K562 (cell line): ENCODE results near the gene FOXK2. TPM values are rescaled to one million over a fixed set of nuclear protein-coding genes. Genes with fewer than 3 reads are reported as not detected.

ENCODE experiments used
- CHD1 ChIP-seq: fragments of 200-600 bp; sonication (generic); IDR thresholded peaks from one replicate; pipeline ENCODE4 v1.6.1; 2012; ENCODE audit warnings: mild to moderate bottlenecking, moderate library complexity, low read length, inconsistent platforms
- ELF1 ChIP-seq: fragments of 200-800 bp; sonication (Bioruptor generic); IDR thresholded peaks from 2 replicates; pipeline ENCODE4 v1.6.1; 2016; ENCODE audit warnings: missing genetic modification characterization, missing compliant biosample characterization
- ESRRB ChIP-seq: fragments of 250-450 bp; sonication (Bioruptor Pico); IDR thresholded peaks from 2 replicates; pipeline ENCODE4 v1.5.0; 2020; ENCODE audit warnings: mild to moderate bottlenecking, moderate library complexity, borderline replicate concordance
- JUN ChIP-seq, 2 experiments: sonication (generic) in 1 of 2; formaldehyde crosslinking in 1 of 2; IDR thresholded peaks; 2 replicates each; pipeline versions ENCODE4 v1.6.1 to v1.8.0; 2012 to 2022; ENCODE audit warnings: borderline replicate concordance in 2 of 2, mild to moderate bottlenecking in 2 of 2, improper control_type of control experiment in 1 of 2, low read depth in 1 of 2, low read length in 1 of 2, missing genetic modification reagents in 1 of 2
- LCOR ChIP-seq: sonication (generic); formaldehyde crosslinking; IDR thresholded peaks from 2 replicates; pipeline ENCODE4 v1.8.0; 2022; ENCODE audit warnings: mild to moderate bottlenecking, missing genetic modification reagents
- MXI1 ChIP-seq: IDR thresholded peaks from 2 replicates; pipeline ENCODE4 v1.6.1; 2011; ENCODE audit warnings: low read depth, mild to moderate bottlenecking, improper control_type of control experiment, low read length
- NR4A1 ChIP-seq, 2 experiments: fragments of 250-450 bp in 1 of 2; fragments of 450-650 bp in 1 of 2; sonication (Bioruptor Pico) in 1 of 2; IDR thresholded peaks; 2 replicates each; pipeline versions ENCODE4 v1.4.0 to v1.6.1; 2016 to 2020; ENCODE audit warnings: mild to moderate bottlenecking in 2 of 2, missing compliant biosample characterization in 1 of 2, missing genetic modification characterization in 1 of 2, moderate library complexity in 1 of 2
- POLR2B ChIP-seq: fragments of 450-650 bp; IDR thresholded peaks from 2 replicates; pipeline ENCODE4 v1.6.1; 2018; ENCODE audit warnings: low read depth; ENCODE audit not compliant: partially characterized antibody
- RAD51 ChIP-seq: fragments of 450-650 bp; IDR thresholded peaks from 2 replicates; pipeline ENCODE4 v1.7.1; 2016; ENCODE audit warnings: low read depth, mild to moderate bottlenecking, borderline replicate concordance
- RB1 ChIP-seq: fragments of 450-650 bp; IDR thresholded peaks from 2 replicates; pipeline ENCODE4 v1.6.1; 2017; ENCODE audit warnings: low read depth, mild to moderate bottlenecking
- RBFOX2 ChIP-seq: fragments of 200-400 bp; formaldehyde crosslinking; IDR thresholded peaks from 2 replicates; pipeline ENCODE4 v1.6.1; 2017; ENCODE audit warnings: low read depth, mild to moderate bottlenecking, low read length, moderate library complexity
- TAF1 ChIP-seq: IDR thresholded peaks from 2 replicates; pipeline ENCODE4 v1.6.1; 2011; ENCODE audit warnings: mild to moderate bottlenecking, low read length, moderate library complexity; ENCODE audit not compliant: insufficient read depth, control insufficient read depth, severe bottlenecking; ENCODE audit errors: extremely low read depth
- TGIF2 ChIP-seq: sonication (generic); formaldehyde crosslinking; IDR thresholded peaks from 2 replicates; pipeline ENCODE4 v1.8.1; 2022; ENCODE audit warnings: mild to moderate bottlenecking, missing genetic modification reagents, moderate library complexity
- XRCC5 ChIP-seq: fragments of 200-400 bp; formaldehyde crosslinking; IDR thresholded peaks from 2 replicates; pipeline ENCODE4 v1.6.1; 2017; ENCODE audit warnings: low read depth, mild to moderate bottlenecking, low read length
- ZBED1 ChIP-seq: IDR thresholded peaks from 2 replicates; pipeline ENCODE4 v1.6.1; 2014
- ZBTB43 ChIP-seq: sonication (generic); formaldehyde crosslinking; IDR thresholded peaks from 2 replicates; pipeline ENCODE4 v1.8.0; 2023; ENCODE audit warnings: mild to moderate bottlenecking, missing genetic modification reagents
- ZNF239 ChIP-seq: fragments of 250-450 bp; sonication (Bioruptor Pico); IDR thresholded peaks from 2 replicates; pipeline ENCODE4 v1.4.0; 2020; ENCODE audit warnings: mild to moderate bottlenecking
- ZNF318 ChIP-seq, 2 experiments: fragments of 450-650 bp; IDR thresholded peaks; 2 replicates each; pipeline ENCODE4 v1.6.1; 2016; ENCODE audit warnings: mild to moderate bottlenecking in 2 of 2, borderline replicate concordance in 1 of 2, low read depth in 1 of 2, moderate library complexity in 1 of 2
- ZNF324 ChIP-seq: fragments of 250-450 bp; sonication (Bioruptor Pico); IDR thresholded peaks from 2 replicates; pipeline ENCODE4 v1.4.0; 2020; ENCODE audit warnings: mild to moderate bottlenecking
- polyA plus RNA-seq, 8 experiments: library from polyadenylated mRNA; depleted of rRNA in 4 of 8; stranded (reverse) in 5 of 8; unstranded in 3 of 8; fragments of >200 nt; fragmentation: Nextera tagmentation in 2 of 8; fragmentation: Illumina TruSeq in 1 of 8; extraction: Ambion mirVana in 2 of 8; extraction: Trizol in 1 of 8; gene quantifications; 2 replicates each; pipeline versions ENCODE4 v1.2.1 to v1.2.3, GENCODE V29; 2011 to 2014; ENCODE audit warnings: inconsistent platforms in 1 of 8, missing spikeins in 1 of 8
- total RNA-seq, 7 experiments: library from RNA; depleted of rRNA in 6 of 7; stranded (reverse); fragments of >200 nt in 6 of 7; fragmentation: Illumina TruSeq in 2 of 7; extraction: Trizol in 2 of 7; gene quantifications; 2 replicates each; pipeline versions ENCODE4 v1.2.1 to v1.2.3, GENCODE V29; 2011 to 2021; ENCODE audit warnings: low replicate concordance in 1 of 7

FOXK2 gene
- total and polyA plus RNA-seq, 9 of the 15 experiments (the other 6 are each of a cell fraction or from before 2014, with no cell fraction given) = 3.0 to 86.0 (median 44.1) TPM

GRCh38 chr17:82647593-82648164 lies 128.1 kb downstream of the FOXK2 start (continued):
- TF ChIP-seq MXI1 = no peak
- peak; percentile 73 for TF ChIP-seq RBFOX2
- peak; percentile 24; the same call in 1 of the 2 replicates for TF ChIP-seq ZBTB43 (CRISPR knock-in tag)
- no peak for TF ChIP-seq RB1
- TF ChIP-seq TGIF2 (CRISPR knock-in tag) = no peak; the same call in 1 of the 2 replicates
- no peak for TF ChIP-seq ZNF324 (CRISPR knock-in tag)
- TF ChIP-seq LCOR = no peak
- TF ChIP-seq JUN (IDR thresholded peaks at IDR 0.05; ENCODE audit: borderline replicate concordance, low read depth, low read length) = no peak
- TF ChIP-seq JUN (CRISPR knock-in tag; IDR thresholded peaks at IDR 0.05; ENCODE audit: borderline replicate concordance) = 0 out of 2 replicates have a peak, but pooled peaks have one; percentile 7
- no peak for TF ChIP-seq XRCC5
- TF ChIP-seq RAD51 = no peak
- no peak for TF ChIP-seq ESRRB
- TF ChIP-seq ZBED1 = no peak
- TF ChIP-seq NR4A1 (CRISPR knock-in tag; IDR thresholded peaks at IDR 0.05) = no peak
- TF ChIP-seq NR4A1 (tag; IDR thresholded peaks at IDR 0.05) = no peak
- TF ChIP-seq POLR2B = no peak
- TF ChIP-seq CHD1 = peak; percentile 41
- no peak for TF ChIP-seq ZNF318 (IDR thresholded peaks at IDR 0.05; ENCODE audit: borderline replicate concordance in 1 of 2, low read depth in 1 of 2)
- TF ChIP-seq ELF1 (tag) = no peak
- no peak for TF ChIP-seq ZNF239 (CRISPR knock-in tag)
- no peak for TF ChIP-seq TAF1
